COLO668 (cell line): ENCODE data around the gene TMEM86A.

ENCODE experiments used
- DNase-seq: peaks from one replicate; lab custom pipeline; 2025; ENCODE audit not compliant: unreplicated experiment; lab: John Stamatoyannopoulos, UW

Gene TMEM86A

DNA sequence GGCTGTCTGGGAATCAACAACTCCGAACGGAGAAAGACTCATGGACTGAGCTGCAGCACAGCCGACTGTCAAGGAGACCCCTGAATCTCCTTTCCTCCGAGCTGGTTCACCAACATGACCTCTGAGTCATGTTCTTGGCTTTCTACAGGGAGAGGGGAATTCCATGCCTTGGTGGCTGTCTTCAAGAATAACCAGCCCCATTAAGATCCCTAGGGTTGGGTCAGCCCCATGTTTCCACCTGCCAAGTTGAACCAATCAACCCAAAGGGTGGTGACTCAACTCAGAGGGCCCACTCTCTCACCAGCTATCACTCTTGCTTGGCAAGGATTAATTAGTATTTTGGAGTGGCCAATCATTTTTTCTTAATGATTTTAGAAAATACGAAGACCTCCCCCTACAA, 55.7 kb downstream of the TMEM86A start:
- DNase-seq, result no peak
